Astrocyte (in vitro differentiated cells and primary cell): ENCODE measurements around the gene ZNF23. TPM values are rescaled to one million over a fixed set of nuclear protein-coding genes. Genes with fewer than 3 reads are reported as not detected.

ENCODE experiments used
- DNase-seq: peaks from one replicate; pipeline ENCODE4 v3.0.0-alpha.2; 2010; ENCODE audit warnings: low read depth
- FAIRE-seq: peaks from 2 replicates; lab custom pipeline; 2011; peaks lifted over from hg19 to GRCh38; lab: Jason Lieb, UNC
- H2AFZ ChIP-seq: 2 replicates; pipeline ENCODE4 v1.6.0; 2012; ENCODE audit warnings: low read depth, low read length, inconsistent platforms
- H3K27ac ChIP-seq: 2 replicates; pipeline ENCODE4 v1.5.1; 2011; ENCODE audit warnings: low read depth, low read length, inconsistent platforms
- H3K27me3 ChIP-seq: 2 replicates; pipeline ENCODE4 v1.6.0; 2011; ENCODE audit warnings: low read length, inconsistent platforms; ENCODE audit not compliant: insufficient read depth
- H3K36me3 ChIP-seq: 2 replicates; pipeline ENCODE4 v1.5.1; 2011; ENCODE audit warnings: low read length, inconsistent platforms; ENCODE audit not compliant: insufficient read depth
- H3K4me1 ChIP-seq: 2 replicates; pipeline ENCODE4 v1.5.1; 2011; ENCODE audit warnings: low read length, inconsistent platforms; ENCODE audit not compliant: insufficient read depth
- H3K4me2 ChIP-seq: 2 replicates; pipeline ENCODE4 v1.6.0; 2012; ENCODE audit warnings: low read length, inconsistent platforms
- H3K4me3 ChIP-seq: 2 replicates; pipeline ENCODE4 v1.5.1; 2011; ENCODE audit warnings: low read depth, mild to moderate bottlenecking, low read length, inconsistent platforms; ENCODE audit not compliant: insufficient read depth
- H3K79me2 ChIP-seq: 2 replicates; pipeline ENCODE4 v1.6.0; 2012; ENCODE audit warnings: mild to moderate bottlenecking, low read length, inconsistent platforms; ENCODE audit not compliant: insufficient read depth
- H3K9ac ChIP-seq: 2 replicates; pipeline ENCODE4 v1.6.0; 2012; ENCODE audit warnings: mild to moderate bottlenecking, low read length, inconsistent platforms
- H3K9me3 ChIP-seq: 2 replicates; pipeline ENCODE4 v1.5.1; 2012; ENCODE audit warnings: low read depth, mild to moderate bottlenecking, low read length, inconsistent platforms; ENCODE audit not compliant: insufficient read depth
- H4K20me1 ChIP-seq: 2 replicates; pipeline ENCODE4 v1.6.0; 2012; ENCODE audit warnings: low read length, inconsistent platforms; ENCODE audit not compliant: insufficient read depth
- H3K27ac Mint-ChIP-seq: one replicate; pipeline ENCODE4 v1.8.0; 2021; ENCODE audit warnings: mild to moderate bottlenecking, mixed read lengths; ENCODE audit not compliant: unreplicated experiment
- H3K27me3 Mint-ChIP-seq: one replicate; pipeline ENCODE4 v1.8.0; 2021; ENCODE audit warnings: low read depth, mixed read lengths; ENCODE audit not compliant: unreplicated experiment
- H3K36me3 Mint-ChIP-seq: one replicate; pipeline ENCODE4 v1.8.0; 2021; ENCODE audit warnings: low read depth, mixed read lengths; ENCODE audit not compliant: unreplicated experiment
- H3K4me1 Mint-ChIP-seq: one replicate; pipeline ENCODE4 v1.8.0; 2021; ENCODE audit warnings: low read depth, mixed read lengths; ENCODE audit not compliant: unreplicated experiment
- H3K4me3 Mint-ChIP-seq: one replicate; pipeline ENCODE4 v1.8.0; 2021; ENCODE audit warnings: mild to moderate bottlenecking, moderate library complexity, mixed read lengths; ENCODE audit not compliant: unreplicated experiment
- H3K9me3 Mint-ChIP-seq: one replicate; pipeline ENCODE4 v1.8.0; 2021; ENCODE audit warnings: mild to moderate bottlenecking, mixed read lengths; ENCODE audit not compliant: unreplicated experiment
- CTCF ChIP-seq: IDR thresholded peaks from 2 replicates; pipeline ENCODE4 v1.5.1; 2011; ENCODE audit warnings: low read depth, mild to moderate bottlenecking, inconsistent platforms, low read length, moderate library complexity; ENCODE audit not compliant: insufficient read depth
- EZH2 ChIP-seq: IDR thresholded peaks from 2 replicates; pipeline ENCODE4 v1.6.1; 2012; ENCODE audit warnings: mild to moderate bottlenecking, low read length, inconsistent platforms; ENCODE audit not compliant: insufficient read depth
- total RNA-seq: library from RNA; stranded (reverse); gene quantifications from 2 replicates; pipeline ENCODE4 v1.2.1, GENCODE V29; 2021

Gene ZNF23
- total RNA-seq, 1 donor from 2014 or later = 12.4 TPM

GRCh38 chr16:71436473-71436872, 25.6 kb downstream of the ZNF23 start:
- no peak for FAIRE-seq

DNA sequence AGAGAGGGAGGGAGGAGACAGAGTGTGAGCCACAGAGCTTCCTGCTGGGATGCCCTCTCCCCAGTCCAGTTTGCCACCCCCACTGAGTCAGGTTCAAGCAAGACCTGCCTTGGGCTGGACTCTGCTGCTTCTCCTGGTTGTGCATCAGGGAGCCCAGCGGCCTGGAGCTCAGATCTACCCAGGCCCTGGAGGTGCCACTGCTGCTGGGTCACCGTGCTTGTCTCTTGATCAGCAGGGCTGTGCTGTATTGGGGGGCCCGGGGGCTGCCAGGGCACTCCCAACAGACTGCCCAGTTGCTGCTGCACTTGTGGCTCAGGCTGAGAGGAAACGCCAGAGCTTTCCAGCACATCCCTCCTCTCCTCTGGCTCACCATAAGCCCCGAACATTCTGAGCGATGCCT, 29.1 kb downstream of the ZNF23 start:
- no peak for TF ChIP-seq CTCF
- no peak for TF ChIP-seq EZH2
- DNase-seq (no peak), FAIRE-seq (no peak)
- no peak overlapping the region for H2AFZ ChIP-seq
- Mint-ChIP-seq H3K4me3 (no peak overlapping the region), H3K27ac (no peak overlapping the region), H3K4me1 (no peaks in the 10 kb centered on the region), H3K27me3 (peaks cover 49% of the 10 kb centered on the region), H3K36me3 (no peaks in the 10 kb centered on the region), H3K9me3 (peaks cover 5% of the 10 kb centered on the region)
- no peak overlapping the region for H3K4me3 ChIP-seq
- no peaks in the 10 kb centered on the region for H3K27me3 ChIP-seq
- no peak overlapping the region for H3K9ac ChIP-seq
- H3K9me3 ChIP-seq = no peaks in the 10 kb centered on the region
- no peaks in the 10 kb centered on the region for H3K4me1 ChIP-seq
- H3K36me3 ChIP-seq = no peaks in the 10 kb centered on the region
- H4K20me1 ChIP-seq = no peaks in the 10 kb centered on the region
- H3K79me2 ChIP-seq = no peaks in the 10 kb centered on the region
- H3K4me2 ChIP-seq = no peak overlapping the region
- no peak overlapping the region for H3K27ac ChIP-seq

More at GRCh38 chr16:71436473-71436872, 25.6 kb downstream of the ZNF23 start:
- H2AFZ ChIP-seq = no peak overlapping the region
- H3K4me3 Mint-ChIP-seq = no peak overlapping the region
- peaks cover 3% of the 10 kb centered on the region for H3K9me3 ChIP-seq
- H3K9ac ChIP-seq = no peak overlapping the region
- TF ChIP-seq CTCF (no peak), EZH2 (no peak)
- no peaks in the 10 kb centered on the region for H3K36me3 ChIP-seq
- no peak for DNase-seq
- no peaks in the 10 kb centered on the region for H3K79me2 ChIP-seq
- no peaks in the 10 kb centered on the region for H3K4me1 ChIP-seq
- peaks cover 8% of the 10 kb centered on the region for H3K9me3 Mint-ChIP-seq
- H4K20me1 ChIP-seq = no peaks in the 10 kb centered on the region
- H3K27me3 Mint-ChIP-seq = peaks cover 45% of the 10 kb centered on the region
- no peak overlapping the region for H3K27ac ChIP-seq
- no peaks in the 10 kb centered on the region for H3K27me3 ChIP-seq
- H3K4me1 Mint-ChIP-seq = peaks cover 3% of the 10 kb centered on the region
- no peak overlapping the region for H3K27ac Mint-ChIP-seq
- no peak overlapping the region for H3K4me3 ChIP-seq
- H3K4me2 ChIP-seq = no peak overlapping the region
- no peaks in the 10 kb centered on the region for H3K36me3 Mint-ChIP-seq

DNA sequence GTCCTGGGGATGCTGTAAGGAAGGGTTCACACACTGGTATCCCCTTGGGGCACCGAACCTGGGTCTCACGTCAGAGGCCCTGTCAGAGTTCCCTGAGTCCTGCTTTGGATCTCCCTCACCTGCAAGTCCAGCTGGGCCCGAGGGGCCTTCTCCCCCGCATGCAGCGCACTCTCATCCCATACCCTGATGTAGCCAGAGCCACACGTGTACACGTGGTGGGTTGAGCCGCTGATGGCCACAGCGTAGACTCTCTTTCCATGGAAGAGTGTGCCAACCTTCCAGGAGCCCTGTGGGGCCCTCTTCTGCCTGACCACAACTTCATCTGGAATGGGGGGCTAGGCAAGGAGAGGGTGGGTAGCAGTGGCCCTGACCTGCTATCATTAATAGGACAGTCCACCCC, 30.1 kb downstream of the ZNF23 start:
- H3K4me1 ChIP-seq = no peaks in the 10 kb centered on the region
- H3K36me3 Mint-ChIP-seq = no peaks in the 10 kb centered on the region
- no peak overlapping the region for H2AFZ ChIP-seq
- H3K4me3 Mint-ChIP-seq = no peak overlapping the region
- H3K4me2 ChIP-seq = no peak overlapping the region
- no peak overlapping the region for H3K27ac Mint-ChIP-seq
- H3K27ac ChIP-seq = no peak overlapping the region
- no peak overlapping the region for H3K9ac ChIP-seq
- FAIRE-seq (no peak), DNase-seq (no peak)
- H3K27me3 Mint-ChIP-seq = peaks cover 40% of the 10 kb centered on the region
- H3K79me2 ChIP-seq = no peaks in the 10 kb centered on the region
- no peaks in the 10 kb centered on the region for H3K9me3 ChIP-seq
- H3K4me1 Mint-ChIP-seq = no peaks in the 10 kb centered on the region
- no peaks in the 10 kb centered on the region for H3K27me3 ChIP-seq
- no peaks in the 10 kb centered on the region for H4K20me1 ChIP-seq
- no peak overlapping the region for H3K4me3 ChIP-seq
- TF ChIP-seq CTCF (no peak), EZH2 (no peak)
- H3K36me3 ChIP-seq = no peaks in the 10 kb centered on the region
- H3K9me3 Mint-ChIP-seq = peaks cover 3% of the 10 kb centered on the region
